B cell (primary cell): Measurements from ENCODE around the gene DDA1.

ENCODE experiments used
- CTCF ChIP-seq: fragments of 200-600 bp; IDR thresholded peaks from one replicate; pipeline ENCODE4 v1.8.0; 2022; ENCODE audit warnings: antibody characterized with exemption, mild to moderate bottlenecking
- EZH2 ChIP-seq: IDR thresholded peaks from 2 replicates; pipeline ENCODE4 v1.6.1; 2012; ENCODE audit warnings: borderline replicate concordance, low read depth, mild to moderate bottlenecking, moderate library complexity, low read length; ENCODE audit not compliant: insufficient read depth, poor library complexity, severe bottlenecking

- TF ChIP-seq CTCF (no peak), EZH2 (no peak)
Observed at GRCh38 chr19:17319473-17320238, 10.3 kb downstream of the DDA1 start.
